Stimulated activated CD4-positive, alpha-beta T cell treated with anti-CD3 and anti-CD28 coated beads, Interleukin-1b, Interleukin-23, amount 100 ng/mL, for 24 hours (primary cell): ENCODE results near the gene DSN1.
"Not testable (repeated sequence)": the region's sequence is repeated elsewhere in the genome, so short reads cannot be mapped to it uniquely, and the experiment has no call there.

Experiments
- DNase-seq, 4 experiments: peaks; one replicate each; pipeline ENCODE4 v3.0.0-alpha.2; 2020; ENCODE audit warnings: low read depth in 4 of 4, low spot score in 1 of 4

Gene DSN1

GRCh38 chr20:36773597-36774390 lies at the start of gene DSN1:
Gene DSN1, minus strand, starts transcription at chr20:36773763. Its CDS starts 2,305 bp downstream, at chr20:36771458.
- peak; percentile 97 to 99 (median 98) for DNase-seq

- DNase-seq: no peak
Observed at GRCh38 chr20:36823121-36823520, 49.6 kb upstream of the DSN1 start.

- DNase-seq: no peak
Observed at GRCh38 chr20:36821964-36822437, 48.4 kb upstream of the DSN1 start.

DNA sequence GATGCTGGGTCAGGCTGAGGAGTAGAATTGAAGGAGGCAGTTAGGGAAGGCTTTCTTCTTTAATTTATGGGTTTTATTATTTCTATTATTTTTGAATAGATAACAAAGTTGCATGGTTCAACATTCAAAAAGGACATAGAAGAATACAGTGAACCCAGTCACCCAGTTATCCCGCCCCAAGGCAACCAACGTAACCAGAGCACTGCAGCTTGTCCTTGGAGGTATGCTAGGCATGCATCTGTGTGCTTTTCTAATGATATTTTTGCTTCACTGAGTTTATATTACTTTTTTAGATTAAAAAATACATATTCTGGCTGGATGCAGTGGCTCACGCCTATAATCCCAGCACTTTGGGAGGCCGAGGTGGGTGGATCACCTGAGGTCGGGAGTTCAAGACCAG lies 47.4 kb upstream of the DSN1 start:
- DNase-seq: no peak

- DNase-seq: no peak
Observed at GRCh38 chr20:36820073-36820472, 46.5 kb upstream of the DSN1 start.

- no peak for DNase-seq
Observed at GRCh38 chr20:36819659-36820058, 46.1 kb upstream of the DSN1 start.

DNA sequence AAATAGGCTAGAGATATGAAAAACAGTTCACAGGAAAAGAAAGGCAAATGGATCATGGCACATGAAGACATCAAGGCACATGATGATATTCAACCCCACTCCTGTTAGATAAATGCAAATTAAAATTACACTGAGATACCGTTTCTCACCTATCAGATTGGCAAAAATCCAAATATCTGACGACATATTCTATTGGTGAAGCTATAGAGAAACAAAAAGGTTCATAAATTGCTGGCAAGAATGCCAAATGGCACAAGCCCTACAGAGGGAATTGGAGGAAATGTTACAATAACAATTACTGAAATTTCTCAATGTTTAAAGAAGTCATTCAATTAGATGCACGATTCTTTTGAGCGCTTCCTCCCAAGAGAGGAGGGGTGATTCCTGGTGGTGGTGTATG lies 45.3 kb upstream of the DSN1 start:
- no peak for DNase-seq

DNA sequence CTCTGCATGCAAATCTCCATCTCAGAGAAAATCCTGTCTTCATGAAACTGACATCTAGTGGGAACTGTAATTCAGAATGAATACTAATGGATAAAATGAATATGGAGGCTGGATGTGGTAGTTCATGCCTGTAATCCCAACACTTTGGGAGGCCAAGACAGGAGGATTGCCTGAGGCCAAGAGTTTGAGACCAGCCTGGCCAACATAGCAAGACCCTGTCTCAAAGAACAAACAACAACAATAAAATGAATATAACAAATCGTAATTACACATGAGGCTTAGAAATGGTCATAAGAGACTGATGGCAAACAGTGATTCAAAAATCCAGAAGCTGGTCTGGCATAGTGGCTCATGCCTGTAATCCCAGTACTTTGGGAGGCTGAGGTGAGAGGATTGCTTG lies 44.6 kb upstream of the DSN1 start:
- DNase-seq: no peak

GRCh38 chr20:36817496-36817895 lies 43.9 kb upstream of the DSN1 start:
- no peak for DNase-seq

DNA sequence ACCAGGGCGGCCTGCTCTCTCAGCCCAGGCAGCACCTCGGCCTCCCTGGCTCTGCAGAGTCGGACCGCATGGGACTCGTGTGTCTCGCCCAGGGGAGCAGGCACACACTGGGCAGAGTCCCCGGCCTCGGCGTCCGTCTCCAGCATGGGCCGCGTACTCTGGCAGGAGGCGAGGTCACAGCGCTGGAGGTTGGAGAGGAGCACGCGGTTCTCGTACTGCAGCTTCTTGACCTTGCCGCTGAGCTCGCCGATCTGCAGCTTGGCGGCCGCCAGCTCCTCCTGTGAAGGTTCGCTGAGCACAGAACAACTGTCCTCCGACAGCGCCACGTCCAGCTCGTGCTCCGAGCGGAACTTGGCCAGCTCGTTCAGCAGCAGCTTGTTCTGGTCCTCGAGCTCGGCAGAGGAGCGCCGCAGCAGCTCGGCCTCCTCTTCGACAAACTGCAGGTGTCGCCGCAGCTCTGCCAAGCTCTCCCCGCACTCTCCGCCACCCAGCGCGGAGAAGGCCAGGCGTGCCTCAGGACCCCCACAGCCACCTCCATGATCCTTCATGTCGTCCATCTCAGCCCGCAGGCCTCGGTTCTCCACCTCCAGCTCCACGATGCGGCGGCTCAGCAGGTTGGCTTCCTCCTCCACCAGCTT lies 42.0 kb upstream of the DSN1 start:
- DNase-seq: no peak

DNA sequence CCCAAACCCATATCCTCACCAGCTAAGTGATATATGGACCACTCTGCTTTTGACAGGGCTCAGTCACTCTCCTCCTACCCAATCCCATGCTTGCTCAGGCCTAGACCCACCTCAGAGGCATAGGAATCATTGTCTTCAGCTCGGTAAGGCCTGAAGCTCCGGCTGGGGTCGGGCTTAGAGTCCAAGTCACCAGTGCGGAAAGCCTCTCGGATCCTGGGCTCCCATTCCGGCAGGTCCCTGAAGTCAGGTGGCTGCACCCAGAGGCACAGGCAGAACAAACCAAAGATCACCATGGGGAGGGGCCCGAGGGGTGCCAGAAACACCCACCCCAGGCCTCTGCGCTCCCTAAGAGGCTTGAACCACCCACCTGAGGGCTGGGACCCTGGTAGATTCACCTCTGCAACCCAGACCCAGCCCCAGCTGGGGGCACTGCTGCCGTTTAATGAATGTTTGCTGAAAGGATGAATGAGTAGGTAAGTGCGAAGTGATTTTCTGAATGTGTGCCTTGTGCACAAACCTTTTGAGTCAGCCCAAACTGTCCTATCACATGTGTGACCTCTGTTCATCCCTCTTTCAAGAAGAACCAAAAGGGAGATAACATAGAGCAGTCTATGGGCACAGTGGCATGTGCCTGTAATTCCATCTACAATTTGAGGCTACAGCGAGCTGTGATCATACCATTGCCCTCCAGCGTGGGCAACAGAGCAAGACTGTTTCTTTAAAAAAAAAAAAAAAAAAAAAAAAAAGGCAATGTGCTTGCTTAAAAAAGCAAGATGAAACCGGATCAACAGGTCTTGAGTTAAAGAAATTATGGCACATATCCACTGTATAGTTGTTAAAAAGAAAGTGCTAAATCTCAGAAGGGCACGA lies 39.3 kb upstream of the DSN1 start:
- DNase-seq: no peak

DNA sequence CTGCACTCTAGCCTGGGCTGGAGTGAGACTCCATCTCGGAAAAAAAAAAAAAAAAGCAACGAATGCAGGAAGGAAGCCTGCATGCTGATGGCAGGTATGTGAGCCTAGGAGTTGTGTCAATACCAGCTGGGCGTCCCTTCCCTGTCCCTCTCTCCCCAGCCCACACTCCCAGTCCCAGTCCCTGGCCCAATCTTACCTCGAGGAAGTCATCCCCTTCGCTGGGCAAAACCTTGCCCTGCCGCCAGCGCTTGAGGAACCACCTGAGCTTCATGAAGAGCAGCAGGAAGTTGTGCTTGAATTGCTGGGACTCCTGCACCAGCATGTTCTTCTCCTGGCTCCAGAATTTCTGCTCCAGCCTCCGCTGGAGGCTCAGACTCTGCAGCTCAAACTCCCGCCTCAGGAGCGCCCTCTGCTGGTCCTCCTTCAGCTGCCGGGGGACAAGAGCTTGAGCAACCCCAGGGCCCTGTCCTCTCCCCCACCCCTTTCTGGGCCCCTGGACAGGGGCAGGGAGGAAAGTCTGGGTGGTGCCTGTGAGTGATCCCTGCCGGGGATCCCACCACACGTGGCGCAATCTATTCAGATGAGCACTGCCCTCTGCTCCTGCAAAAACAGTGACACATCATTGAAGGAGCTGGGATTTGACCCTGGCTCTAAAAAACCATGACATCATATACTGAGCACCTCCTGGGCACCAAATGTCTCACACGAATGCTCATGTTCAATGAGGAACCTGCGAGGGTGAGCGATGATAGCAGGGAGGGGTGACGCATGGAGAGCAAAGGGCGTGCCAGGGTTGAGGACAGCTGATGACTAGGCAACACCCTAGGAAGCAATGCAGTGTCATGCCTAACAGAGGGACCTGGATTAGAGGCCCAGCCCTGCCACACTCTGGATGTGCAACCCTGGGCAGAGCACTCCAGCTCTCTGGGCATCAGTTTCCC lies 35.0 kb upstream of the DSN1 start:
- peak; percentile 56 to 69 (median 62) for DNase-seq

- no peak for DNase-seq
Observed at GRCh38 chr20:36806049-36806448, 32.5 kb upstream of the DSN1 start.

GRCh38 chr20:36805396-36805795 lies 31.8 kb upstream of the DSN1 start:
- no peak for DNase-seq

DNA sequence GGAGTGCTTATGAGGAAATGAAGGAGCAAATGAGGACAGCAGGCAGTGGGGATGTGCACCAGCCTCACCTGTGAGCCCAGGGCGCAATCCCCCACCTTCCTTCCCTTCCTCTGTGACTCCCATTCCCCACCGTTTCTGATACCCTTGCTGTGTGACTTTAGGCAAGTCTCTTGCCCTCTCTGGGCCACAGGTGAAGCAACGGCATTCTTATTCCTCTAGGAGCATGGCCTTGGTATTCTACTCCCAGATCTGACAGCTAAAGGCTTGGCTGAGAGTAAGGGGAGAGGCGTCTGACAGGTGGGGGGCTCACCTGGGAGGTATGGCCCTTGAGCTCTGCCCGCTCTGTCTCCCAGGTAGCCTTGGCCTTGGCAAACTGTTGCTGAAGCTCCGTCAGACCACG lies 30.9 kb upstream of the DSN1 start:
- no peak for DNase-seq

- no peak for DNase-seq
Observed at GRCh38 chr20:36802326-36803222, 29.0 kb upstream of the DSN1 start.

DNA sequence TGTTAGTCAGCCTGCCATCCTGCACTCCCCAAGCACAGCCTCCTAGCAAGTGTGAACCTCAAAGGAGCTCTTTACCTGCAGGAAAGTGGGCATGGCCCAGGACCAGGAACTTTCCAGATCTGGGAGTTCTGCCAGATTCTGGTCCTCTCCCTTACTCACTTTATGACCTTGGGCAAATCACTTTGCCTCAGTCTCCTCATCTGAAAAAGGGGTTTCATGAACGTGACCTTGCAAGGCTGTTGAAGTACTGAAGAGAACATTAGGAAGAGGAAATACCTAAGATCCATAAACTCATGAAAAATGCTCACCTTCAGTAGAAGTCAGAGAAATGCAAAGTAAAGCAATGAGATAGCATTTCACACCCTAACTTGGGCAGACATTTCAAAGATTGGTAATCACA lies 26.8 kb upstream of the DSN1 start:
- no peak for DNase-seq

DNA sequence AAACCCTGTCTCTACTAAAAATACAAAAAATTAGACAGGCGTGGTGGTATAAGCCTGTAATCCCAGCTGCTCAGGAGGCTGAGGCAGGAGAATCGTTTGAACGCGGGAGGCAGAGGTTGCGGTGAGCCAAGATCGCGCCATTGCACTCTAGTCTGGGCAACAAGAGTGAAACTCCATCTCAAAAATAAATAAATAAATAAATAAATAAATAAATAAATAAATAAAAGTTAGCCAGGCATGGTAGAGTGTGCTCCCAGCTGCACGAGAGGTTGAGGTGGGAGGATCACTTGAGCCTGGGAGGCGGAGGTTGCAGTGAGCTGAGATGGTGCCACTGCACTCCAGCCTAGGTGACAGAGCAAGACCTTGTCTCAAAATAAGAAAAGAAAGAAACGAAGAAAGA lies 25.8 kb upstream of the DSN1 start:
- not testable (repeated sequence) for DNase-seq

DNA sequence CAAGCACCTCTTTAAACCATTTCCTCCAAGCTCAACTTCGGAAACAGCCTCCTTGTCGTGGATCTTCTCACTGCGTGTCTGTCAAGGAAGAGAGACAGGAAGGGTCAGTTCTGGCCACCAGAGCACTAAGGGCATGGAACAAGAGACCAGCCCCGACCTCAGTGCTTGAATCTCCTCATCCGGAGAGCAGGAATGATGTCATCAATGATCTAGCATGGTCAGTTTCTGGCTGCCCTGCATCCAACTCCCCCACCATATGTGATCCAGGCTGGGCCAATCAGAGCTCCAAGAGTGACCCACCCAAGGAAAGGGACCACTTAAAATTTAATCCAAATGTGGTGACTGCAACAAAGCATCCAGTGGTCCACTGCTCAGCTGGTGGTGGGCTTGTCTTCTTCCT lies 23.3 kb upstream of the DSN1 start:
- DNase-seq: no peak

DNA sequence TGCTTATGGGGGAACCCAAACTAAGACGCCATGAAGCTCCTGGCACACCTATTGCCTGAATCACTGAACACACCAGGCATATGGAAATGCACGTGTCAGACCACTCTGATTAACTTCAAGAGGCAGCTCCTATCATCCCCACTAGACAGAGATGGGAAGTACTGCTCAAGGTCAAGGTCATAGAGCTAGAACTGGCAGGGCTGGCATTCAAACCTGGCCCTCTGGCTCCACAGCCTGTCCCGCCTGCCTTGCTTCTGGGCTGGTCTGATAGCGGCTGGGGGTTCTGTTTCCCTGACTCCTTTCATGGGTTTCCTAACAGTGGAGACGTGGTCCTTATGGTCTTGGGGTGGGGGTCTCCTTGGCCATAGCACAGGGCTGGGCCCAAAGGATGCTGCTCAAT lies 22.6 kb upstream of the DSN1 start:
- DNase-seq: no peak
